Measurements from ENCODE around the gene PLS3.

PLS3 gene

DNA sequence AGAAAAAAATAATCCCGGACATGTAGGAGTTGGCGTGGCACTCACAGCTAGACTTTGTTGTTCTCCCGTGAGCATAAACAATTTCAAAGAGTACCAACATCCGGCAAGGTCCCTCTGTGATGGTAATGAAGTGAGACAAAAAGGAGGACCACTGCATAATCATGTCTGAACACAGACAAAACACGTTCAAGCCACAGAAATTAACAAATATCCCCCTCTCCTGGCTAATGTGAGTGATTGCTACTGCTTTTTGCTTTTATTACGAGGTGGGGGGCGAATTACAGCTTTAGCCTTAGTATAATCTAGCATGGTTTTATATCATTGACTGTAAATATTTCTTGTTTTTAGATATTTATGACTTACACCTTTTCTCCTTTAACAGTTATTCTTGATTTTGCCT lies 118.5 kb downstream of the PLS3 start:
- H3K9ac ChIP-seq (ENCODE audit: low read length), result no peak overlapping the region
- H3K4me1 ChIP-seq (ENCODE audit: control insufficient read depth, insufficient read depth, low read length), result no peaks in the 10 kb centered on the region
- H3K4me3 ChIP-seq (ENCODE audit: low read length), result no peak overlapping the region
- no peaks in the 10 kb centered on the region for H3K27me3 ChIP-seq (ENCODE audit: control insufficient read depth, insufficient read depth, low read length)
- H3K36me3 ChIP-seq (ENCODE audit: control insufficient read depth, insufficient read depth, low read length), result no peaks in the 10 kb centered on the region
- no peaks in the 10 kb centered on the region for H3K9me3 ChIP-seq (ENCODE audit: control insufficient read depth, low read length)

DNA sequence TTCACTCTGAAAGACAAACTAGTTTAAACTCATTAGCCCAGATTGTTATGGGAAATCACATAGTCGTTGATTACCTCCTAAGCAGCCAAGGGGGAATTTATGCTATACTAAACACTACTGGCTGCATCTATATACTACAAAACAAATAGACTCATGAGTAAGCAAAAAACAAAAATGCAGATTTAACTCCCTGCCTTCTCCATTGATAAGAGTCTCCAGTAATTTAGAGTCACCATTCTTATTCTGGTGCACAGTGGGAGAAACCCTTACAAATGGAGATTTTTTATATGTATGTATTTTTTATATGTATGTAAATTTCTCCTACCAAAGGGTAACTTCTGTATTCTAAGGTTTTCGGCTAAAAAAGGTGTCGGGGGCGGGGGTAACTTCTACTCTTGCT lies 126.6 kb downstream of the PLS3 start:
- H3K27me3 ChIP-seq (ENCODE audit: control insufficient read depth, insufficient read depth, low read length), result no peaks in the 10 kb centered on the region
- H3K9me3 ChIP-seq (ENCODE audit: control insufficient read depth, low read length), result no peaks in the 10 kb centered on the region
- H3K4me1 ChIP-seq (ENCODE audit: control insufficient read depth, insufficient read depth, low read length), result no peaks in the 10 kb centered on the region
- H3K4me3 ChIP-seq (ENCODE audit: low read length), result no peak overlapping the region
- no peak overlapping the region for H3K9ac ChIP-seq (ENCODE audit: low read length)
- H3K36me3 ChIP-seq (ENCODE audit: control insufficient read depth, insufficient read depth, low read length), result no peaks in the 10 kb centered on the region

DNA sequence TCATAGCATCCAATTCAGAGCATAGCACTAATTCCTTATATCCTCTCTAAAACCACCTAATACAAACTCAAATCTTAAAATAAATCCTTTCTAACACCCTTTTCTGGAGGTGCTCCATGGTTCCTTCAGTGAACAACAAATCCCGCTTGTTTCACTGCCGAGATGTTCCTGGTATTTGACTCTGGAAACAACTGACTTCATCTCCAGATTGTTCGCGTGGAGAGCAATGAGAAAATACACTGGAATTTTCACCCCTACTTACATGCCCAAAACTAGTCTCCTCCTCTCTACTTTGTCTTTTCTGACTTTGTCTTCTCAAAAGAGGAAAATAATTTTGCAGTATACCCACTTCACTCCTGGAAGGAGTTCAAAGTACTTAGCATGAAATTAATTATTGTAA lies 129.0 kb downstream of the PLS3 start:
- Histone ChIP-seq H3K4me3 (ENCODE audit: low read length) (no peak overlapping the region), H3K9ac (ENCODE audit: low read length) (no peak overlapping the region), H3K9me3 (ENCODE audit: control insufficient read depth, low read length) (no peaks in the 10 kb centered on the region), H3K36me3 (ENCODE audit: control insufficient read depth, insufficient read depth, low read length) (no peaks in the 10 kb centered on the region), H3K4me1 (ENCODE audit: control insufficient read depth, insufficient read depth, low read length) (no peaks in the 10 kb centered on the region), H3K27me3 (ENCODE audit: control insufficient read depth, insufficient read depth, low read length) (no peaks in the 10 kb centered on the region)

DNA sequence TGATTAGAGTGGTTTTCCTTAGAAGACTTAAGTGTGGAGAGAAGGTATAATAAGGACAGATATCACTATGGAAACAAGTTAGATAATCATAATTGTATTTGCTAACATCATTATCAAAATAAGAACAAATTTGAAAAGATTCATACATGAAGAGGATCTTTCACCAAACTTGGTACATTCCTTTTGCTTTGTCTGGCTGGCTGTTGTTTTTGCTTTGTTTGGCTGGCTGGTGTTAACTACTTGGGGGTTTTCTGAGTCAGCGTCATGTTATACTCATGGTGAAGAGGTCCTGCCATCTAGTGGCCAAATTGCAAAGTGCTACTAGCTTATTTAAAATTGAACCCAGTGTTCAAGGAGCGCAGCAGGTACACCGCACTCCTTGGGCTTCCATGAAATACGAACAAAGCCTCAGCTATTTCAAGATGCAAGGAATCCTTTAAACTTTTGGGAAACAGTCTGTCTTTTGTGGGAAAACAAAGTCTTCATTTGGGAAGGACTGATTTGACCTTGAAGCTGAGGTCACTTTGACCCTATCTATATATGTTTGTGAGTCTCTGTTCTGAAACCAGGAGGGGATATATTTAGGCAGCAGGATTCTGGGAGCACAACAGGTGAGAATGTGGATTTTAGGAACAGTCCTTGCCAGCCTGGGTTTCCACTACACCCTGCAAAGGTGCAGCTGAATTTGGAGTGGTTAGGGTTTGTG lies 129.7 kb downstream of the PLS3 start:
- Histone ChIP-seq H3K9me3 (ENCODE audit: control insufficient read depth, low read length) (no peaks in the 10 kb centered on the region), H3K4me1 (ENCODE audit: control insufficient read depth, insufficient read depth, low read length) (no peaks in the 10 kb centered on the region), H3K4me3 (ENCODE audit: low read length) (no peak overlapping the region), H3K27me3 (ENCODE audit: control insufficient read depth, insufficient read depth, low read length) (no peaks in the 10 kb centered on the region), H3K36me3 (ENCODE audit: control insufficient read depth, insufficient read depth, low read length) (no peaks in the 10 kb centered on the region), H3K9ac (ENCODE audit: low read length) (no peak overlapping the region)

DNA sequence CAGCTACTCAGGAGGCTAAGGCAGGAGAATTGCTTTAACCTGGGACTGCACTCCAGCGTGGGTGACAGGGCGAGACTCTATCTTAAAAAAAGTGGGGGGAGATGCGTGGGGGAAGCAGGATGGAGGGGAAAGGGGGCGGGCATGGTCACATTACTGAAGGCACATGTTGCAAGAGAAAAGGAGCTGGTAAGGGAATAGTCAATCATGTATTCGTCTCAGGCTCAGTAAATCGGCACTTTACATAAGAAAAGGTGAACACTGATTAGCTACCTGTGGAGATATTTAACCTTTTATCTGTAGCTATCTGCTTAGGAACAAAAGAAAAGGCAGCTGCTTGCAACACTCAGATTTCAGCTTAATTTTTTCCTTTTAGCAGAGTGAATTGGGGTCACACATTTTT lies 132.5 kb downstream of the PLS3 start:
- H3K9ac ChIP-seq (ENCODE audit: low read length), result no peak overlapping the region
- H3K9me3 ChIP-seq (ENCODE audit: control insufficient read depth, low read length), result no peaks in the 10 kb centered on the region
- no peaks in the 10 kb centered on the region for H3K27me3 ChIP-seq (ENCODE audit: control insufficient read depth, insufficient read depth, low read length)
- no peaks in the 10 kb centered on the region for H3K4me1 ChIP-seq (ENCODE audit: control insufficient read depth, insufficient read depth, low read length)
- no peaks in the 10 kb centered on the region for H3K36me3 ChIP-seq (ENCODE audit: control insufficient read depth, insufficient read depth, low read length)
- H3K4me3 ChIP-seq (ENCODE audit: low read length), result no peak overlapping the region

DNA sequence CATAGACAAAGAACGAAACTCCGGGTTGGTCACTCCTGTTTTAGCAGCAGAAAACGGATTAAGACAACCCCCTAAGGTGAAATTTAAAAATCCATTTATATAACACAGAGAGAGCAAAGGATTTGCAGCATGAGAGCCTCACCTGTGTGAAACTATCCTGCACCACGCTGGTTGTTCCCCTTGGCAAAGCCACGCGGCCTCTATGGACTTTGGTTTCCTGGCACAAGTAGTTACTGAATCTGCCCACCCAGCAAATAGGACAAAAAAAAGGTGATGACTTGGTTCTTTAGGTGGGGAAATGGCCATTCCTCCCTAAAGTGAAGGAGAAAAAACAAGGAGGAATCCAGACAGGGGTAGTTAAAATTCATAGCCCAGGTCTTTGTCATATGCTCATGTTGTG lies 133.1 kb downstream of the PLS3 start:
- H3K36me3 ChIP-seq (ENCODE audit: control insufficient read depth, insufficient read depth, low read length), result no peaks in the 10 kb centered on the region
- H3K4me3 ChIP-seq (ENCODE audit: low read length), result no peak overlapping the region
- no peak overlapping the region for H3K9ac ChIP-seq (ENCODE audit: low read length)
- H3K27me3 ChIP-seq (ENCODE audit: control insufficient read depth, insufficient read depth, low read length), result no peaks in the 10 kb centered on the region
- H3K9me3 ChIP-seq (ENCODE audit: control insufficient read depth, low read length), result no peaks in the 10 kb centered on the region
- no peaks in the 10 kb centered on the region for H3K4me1 ChIP-seq (ENCODE audit: control insufficient read depth, insufficient read depth, low read length)

DNA sequence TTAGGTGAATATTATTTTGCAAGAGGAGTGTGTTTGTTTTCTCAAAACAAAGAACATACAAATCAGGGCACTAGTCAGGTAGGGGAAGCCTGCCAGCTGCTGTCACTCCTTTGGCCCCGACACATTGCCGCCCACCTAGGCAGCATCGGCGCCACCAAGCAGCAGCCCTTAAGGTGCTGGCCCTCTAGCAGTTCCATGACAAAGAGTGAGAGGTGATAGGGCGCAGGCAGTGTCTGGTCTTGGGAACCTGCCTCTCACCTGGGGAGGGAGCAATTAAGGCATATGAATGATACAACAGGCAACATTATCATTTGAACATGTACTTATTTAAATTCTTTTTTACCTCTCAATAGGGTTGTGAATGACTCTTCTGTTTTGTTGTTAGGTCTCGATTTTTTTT lies 135.1 kb downstream of the PLS3 start:
- no peaks in the 10 kb centered on the region for H3K27me3 ChIP-seq (ENCODE audit: control insufficient read depth, insufficient read depth, low read length)
- no peaks in the 10 kb centered on the region for H3K4me1 ChIP-seq (ENCODE audit: control insufficient read depth, insufficient read depth, low read length)
- no peak overlapping the region for H3K9ac ChIP-seq (ENCODE audit: low read length)
- H3K9me3 ChIP-seq (ENCODE audit: control insufficient read depth, low read length), result no peaks in the 10 kb centered on the region
- H3K4me3 ChIP-seq (ENCODE audit: low read length), result no peak overlapping the region
- no peaks in the 10 kb centered on the region for H3K36me3 ChIP-seq (ENCODE audit: control insufficient read depth, insufficient read depth, low read length)

DNA sequence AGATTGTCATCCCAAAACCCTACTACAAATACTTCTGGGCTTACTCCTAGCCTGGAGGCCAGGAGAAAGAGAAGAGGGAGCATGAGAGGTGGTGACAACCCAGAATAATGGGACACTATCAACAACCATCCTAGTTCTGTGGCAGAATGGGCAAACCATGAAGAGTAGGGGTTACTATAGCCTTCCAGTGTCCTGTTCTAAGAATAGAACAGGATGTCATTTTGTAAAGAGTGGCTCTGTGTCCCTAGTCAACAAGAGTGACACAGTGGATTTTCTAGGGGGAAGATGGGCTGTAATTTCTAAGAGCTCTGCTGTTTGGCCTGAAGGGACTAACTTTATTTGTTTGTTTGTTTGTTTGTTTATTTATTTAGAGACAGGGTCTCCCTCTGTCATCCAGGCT lies 136.0 kb downstream of the PLS3 start:
- H3K9me3 ChIP-seq (ENCODE audit: control insufficient read depth, low read length), result no peaks in the 10 kb centered on the region
- H3K27me3 ChIP-seq (ENCODE audit: control insufficient read depth, insufficient read depth, low read length), result no peaks in the 10 kb centered on the region
- H3K4me3 ChIP-seq (ENCODE audit: low read length), result no peak overlapping the region
- no peaks in the 10 kb centered on the region for H3K4me1 ChIP-seq (ENCODE audit: control insufficient read depth, insufficient read depth, low read length)
- H3K36me3 ChIP-seq (ENCODE audit: control insufficient read depth, insufficient read depth, low read length), result no peaks in the 10 kb centered on the region
- no peak overlapping the region for H3K9ac ChIP-seq (ENCODE audit: low read length)

DNA sequence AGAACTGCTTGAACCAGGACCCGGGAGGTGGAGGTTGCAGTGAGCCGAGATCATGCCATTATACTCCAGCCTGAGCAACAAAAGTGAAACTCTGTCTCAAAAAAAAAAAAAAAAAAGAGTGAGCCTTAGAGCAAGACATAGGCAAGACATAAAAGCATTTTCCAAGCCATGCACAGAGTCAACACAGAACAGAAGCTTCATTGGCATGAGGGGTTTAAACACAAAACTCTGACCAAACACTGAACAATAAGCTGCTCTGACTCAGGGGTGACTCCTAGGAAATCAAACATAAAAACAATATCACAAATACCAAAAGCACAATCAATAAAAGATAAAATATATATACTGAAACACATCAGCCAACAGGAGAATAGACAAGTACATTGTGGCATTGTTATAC lies 136.8 kb downstream of the PLS3 start:
- no peaks in the 10 kb centered on the region for H3K27me3 ChIP-seq (ENCODE audit: control insufficient read depth, insufficient read depth, low read length)
- H3K9me3 ChIP-seq (ENCODE audit: control insufficient read depth, low read length), result no peaks in the 10 kb centered on the region
- no peak overlapping the region for H3K9ac ChIP-seq (ENCODE audit: low read length)

More for the DNA sequence above, 136.8 kb downstream of the PLS3 start:
- Histone ChIP-seq H3K4me3 (ENCODE audit: low read length) (no peak overlapping the region), H3K4me1 (ENCODE audit: control insufficient read depth, insufficient read depth, low read length) (no peaks in the 10 kb centered on the region), H3K36me3 (ENCODE audit: control insufficient read depth, insufficient read depth, low read length) (no peaks in the 10 kb centered on the region)

All from mucosa of stomach (tissue), 1 donor.